AG04449 (cell line): Measurements from ENCODE around the gene ZNF330.
"Not testable (repeated sequence)": the region's sequence is repeated elsewhere in the genome, so short reads cannot be mapped to it uniquely, and the experiment has no call there.

Experiments
- CTCF ChIA-PET: fragments of 350-600 bp; formaldehyde crosslinking; extraction: SDS; loops from one replicate; lab custom pipeline; 2021; ENCODE audit warnings: antibody characterized with exemption; lab: Yijun Ruan, JAX
- POLR2A ChIA-PET: fragments of 400-600, 350-600 bp; formaldehyde crosslinking; extraction: SDS; loops from one replicate; lab custom pipeline; 2020; ENCODE audit warnings: antibody characterized with exemption, inconsistent platforms; lab: Yijun Ruan, JAX
- DNase-seq: peaks from one replicate; pipeline ENCODE4 v3.0.0-alpha.2; 2010; ENCODE audit warnings: low read depth, low spot score
- H3K4me3 ChIP-seq: 2 replicates; pipeline ENCODE4 v1.5.1; 2011; ENCODE audit warnings: low read depth, mild to moderate bottlenecking, control low read depth, low read length
- CTCF ChIP-seq: IDR thresholded peaks from one replicate; pipeline ENCODE4 v1.5.1; 2011; ENCODE audit warnings: mild to moderate bottlenecking, moderate library complexity, low read length, control low read depth, inconsistent platforms; ENCODE audit not compliant: insufficient read depth; ENCODE audit errors: missing control alignments

ZNF330 gene

GRCh38 chr4:141213550-141213991 lies 7.1 kb upstream of the ZNF330 start:
- H3K4me3 ChIP-seq, result no peak overlapping the region
- DNase-seq, result no peak
- POLR2A ChIA-PET, result no interaction called here
- CTCF ChIA-PET, result no interaction called here
- no peak for TF ChIP-seq CTCF

GRCh38 chr4:141215030-141215429 lies 5.7 kb upstream of the ZNF330 start:
- TF ChIP-seq CTCF, result no peak
- no peak overlapping the region for H3K4me3 ChIP-seq
- DNase-seq, result no peak
- CTCF ChIA-PET, result no interaction called here
- POLR2A ChIA-PET, result no interaction called here

GRCh38 chr4:141216002-141216761 lies 4.5 kb upstream of the ZNF330 start:
- no peak for TF ChIP-seq CTCF
- no peak overlapping the region for H3K4me3 ChIP-seq
- POLR2A ChIA-PET, result no interaction called here
- no peak for DNase-seq
- CTCF ChIA-PET, result no interaction called here

GRCh38 chr4:141220271-141220670 lies 424 bp upstream of the ZNF330 start:
- POLR2A ChIA-PET, result interaction anchor here (1.0 kb wide), 1 partner anchor 22 kb away, joined by 4 read pairs; no protein-coding TSS in a partner anchor
- no peak overlapping the region for H3K4me3 ChIP-seq
- no peak for DNase-seq
- TF ChIP-seq CTCF, result no peak
- CTCF ChIA-PET, result no interaction called here

- no peak overlapping the region for H3K4me3 ChIP-seq
- no peak for DNase-seq
- TF ChIP-seq CTCF, result no peak
- POLR2A ChIA-PET, result no interaction called here
- CTCF ChIA-PET, result interaction anchor here (0.9 to 1.0 kb wide), 2 partner anchors 11 to 16 kb away, joined by 3 to 4 read pairs; no protein-coding TSS in a partner anchor
These were observed 2.7 kb downstream of the ZNF330 start for GRCh38 chr4:141223418-141223817.

- H3K4me3 ChIP-seq, DNase-seq, CTCF ChIA-PET, POLR2A ChIA-PET: not testable (repeated sequence)
These were observed 6.6 kb downstream of the ZNF330 start for GRCh38 chr4:141227280-141227679.
